GM04504 (cell line): ENCODE results near the gene MPRIP.
A peak's percentile ranks its signal among the peaks of the same experiment; 100 is the strongest.
"Not testable (repeated sequence)": the region's sequence is repeated elsewhere in the genome, so short reads cannot be mapped to it uniquely, and the experiment has no call there.

Source experiments
- DNase-seq: peaks from one replicate; pipeline ENCODE4 v3.0.0-alpha.2; 2012; ENCODE audit warnings: low read depth

The MPRIP gene

GRCh38 chr17:17184985-17185757 is 142.9 kb downstream of the MPRIP start:
- DNase-seq: not testable (repeated sequence)

DNA sequence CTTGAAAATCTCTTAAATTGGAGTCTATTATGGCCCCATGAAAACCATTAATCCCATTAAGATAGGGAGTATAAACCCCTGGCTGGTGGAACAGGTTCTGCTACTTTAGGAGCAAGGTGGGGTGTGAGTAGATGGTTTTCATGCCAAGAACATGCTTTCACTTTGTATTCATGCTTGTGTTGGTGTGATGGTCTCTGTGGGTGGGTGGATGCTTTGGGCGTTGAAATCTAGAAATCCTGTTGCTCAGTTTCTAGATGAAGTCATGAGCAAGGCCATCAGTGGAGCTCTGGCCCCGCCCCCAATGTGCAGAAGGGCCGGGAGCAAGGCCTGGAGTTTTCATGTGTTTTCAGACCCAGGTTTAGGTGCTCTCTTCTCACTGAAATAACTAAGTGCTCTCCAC is 143.8 kb downstream of the MPRIP start:
- DNase-seq: no peak

- no peak for DNase-seq
Observed at GRCh38 chr17:17186551-17187505, 144.6 kb downstream of the MPRIP start.

DNA sequence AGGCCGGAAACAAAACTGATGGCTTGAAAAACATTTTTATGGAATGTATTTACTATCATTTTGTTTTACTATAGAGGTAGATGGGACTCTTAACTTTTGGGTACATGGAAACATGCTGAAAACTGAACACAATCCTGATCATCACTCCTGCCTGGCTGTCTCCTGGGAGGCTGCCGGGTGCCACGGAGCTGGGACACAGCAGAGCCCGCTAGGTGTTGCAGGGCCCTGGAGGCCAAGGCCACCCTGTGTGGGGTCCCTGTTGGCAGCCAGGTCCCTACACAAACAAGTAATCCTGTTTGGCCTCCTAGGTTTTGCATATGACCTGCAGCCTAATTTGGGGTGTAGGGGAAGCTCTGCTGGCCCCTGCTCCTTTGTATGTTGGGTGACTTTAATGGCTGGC is 146.3 kb downstream of the MPRIP start:
- no peak for DNase-seq

DNA sequence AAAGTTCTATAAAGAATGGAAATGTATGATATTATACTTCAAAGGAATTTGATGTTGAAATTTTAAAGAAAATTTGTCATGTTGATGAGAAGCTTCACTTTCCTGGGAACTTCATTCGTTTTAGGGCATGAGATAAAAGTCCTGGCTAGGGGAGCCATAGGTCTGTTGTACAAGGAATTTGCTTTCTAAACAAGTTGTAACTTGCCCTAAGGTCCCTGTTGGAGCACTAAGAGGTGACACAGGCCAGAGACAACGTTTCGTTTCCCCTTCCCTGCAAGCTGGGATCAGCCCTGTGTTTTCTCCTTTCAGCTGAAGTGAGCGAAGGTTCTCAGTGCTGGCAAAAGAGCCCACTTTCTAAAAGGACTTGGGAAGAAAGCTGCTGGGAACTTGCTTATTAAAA is 147.3 kb downstream of the MPRIP start:
- DNase-seq: no peak

DNA sequence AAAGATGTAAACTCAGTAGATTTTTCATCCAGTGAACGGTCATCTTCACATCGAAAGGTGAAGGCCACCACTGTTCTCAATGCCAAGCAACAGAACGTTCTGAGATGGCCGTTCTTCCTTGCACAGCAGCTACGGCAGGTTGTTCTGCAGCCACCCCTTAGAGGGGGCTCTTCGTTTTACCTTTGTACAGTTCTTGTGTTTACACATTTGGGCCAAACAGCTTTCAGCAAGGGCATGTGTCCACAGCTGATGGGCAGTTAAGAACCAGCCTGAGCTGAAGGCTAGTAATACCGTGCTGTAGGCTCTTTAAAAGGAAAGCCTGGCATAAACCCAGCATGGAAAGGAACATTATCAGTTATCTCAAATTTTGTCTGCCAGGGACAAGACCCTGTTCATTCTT is 147.9 kb downstream of the MPRIP start:
- no peak for DNase-seq

DNA sequence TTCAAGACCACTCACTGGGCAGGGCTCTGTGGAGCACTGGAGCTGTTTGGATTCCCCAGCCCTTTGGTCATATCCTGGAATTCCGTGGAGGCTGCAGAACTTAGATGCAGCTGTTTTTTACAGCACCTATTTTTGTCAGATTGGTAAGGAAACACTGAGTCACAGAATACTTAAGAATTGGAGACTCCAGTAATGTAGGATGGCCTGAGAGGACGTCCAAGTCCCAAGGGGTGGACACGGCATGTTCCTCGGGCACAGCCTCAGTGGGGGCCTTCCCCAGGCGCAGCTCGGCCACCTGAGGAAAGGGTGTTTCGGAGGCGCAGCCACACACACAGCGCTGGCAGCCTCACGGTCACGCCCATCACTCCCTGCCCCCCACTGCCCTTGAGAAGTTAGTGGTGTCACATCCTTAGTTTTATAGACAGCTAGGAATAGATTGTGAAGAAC is 149.1 kb downstream of the MPRIP start:
- peak; percentile 62 for DNase-seq

- no peak for DNase-seq
Observed at GRCh38 chr17:17191961-17192381, 149.7 kb downstream of the MPRIP start.

- DNase-seq: not testable (repeated sequence)
Observed at GRCh38 chr17:17195466-17195865, 153.2 kb downstream of the MPRIP start.

- DNase-seq: no peak
Observed at GRCh38 chr17:17196776-17197175, 154.5 kb downstream of the MPRIP start.

- no peak for DNase-seq
Observed at GRCh38 chr17:17198281-17198680, 156.0 kb downstream of the MPRIP start.

DNA sequence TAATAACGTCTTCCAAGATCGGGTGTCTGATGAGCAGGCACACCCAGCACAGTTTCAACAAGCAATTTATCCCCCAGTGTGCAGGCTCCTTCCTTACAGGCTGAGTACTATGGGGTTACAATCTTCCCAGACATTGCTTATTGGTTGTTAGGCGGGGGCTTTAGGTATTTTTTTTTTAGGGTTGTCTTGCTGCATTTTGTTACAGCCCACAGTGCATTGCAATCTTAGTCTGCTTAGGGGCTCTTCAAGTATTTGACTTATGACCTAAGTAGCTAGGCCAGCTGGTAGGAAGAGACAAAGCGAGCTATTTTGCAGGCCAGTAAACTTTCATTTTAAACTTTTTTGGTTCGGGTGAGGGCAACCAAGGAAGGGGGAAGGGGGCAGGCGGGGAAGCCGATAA is 158.1 kb downstream of the MPRIP start:
- DNase-seq: no peak

- no peak for DNase-seq
Observed at GRCh38 chr17:17200831-17201230, 158.6 kb downstream of the MPRIP start.

DNA sequence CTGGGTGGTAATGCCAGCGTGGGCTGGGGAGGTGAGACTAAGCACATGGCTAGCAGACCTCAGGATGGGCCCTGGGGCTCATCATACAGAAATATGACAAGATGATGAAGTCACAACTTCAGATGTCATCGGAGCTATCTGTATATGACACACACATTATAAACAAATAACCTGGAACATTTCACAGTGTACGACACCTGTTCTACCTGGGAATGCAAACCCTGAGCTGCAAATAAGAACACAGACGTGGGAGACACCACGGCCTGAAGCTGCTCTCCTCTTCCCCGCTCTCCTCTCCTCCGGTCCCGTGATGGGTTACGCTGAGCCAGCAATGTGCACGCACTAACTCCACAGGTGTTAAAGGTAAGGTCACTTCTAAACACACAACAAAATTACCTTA is 159.0 kb downstream of the MPRIP start:
- DNase-seq: no peak

DNA sequence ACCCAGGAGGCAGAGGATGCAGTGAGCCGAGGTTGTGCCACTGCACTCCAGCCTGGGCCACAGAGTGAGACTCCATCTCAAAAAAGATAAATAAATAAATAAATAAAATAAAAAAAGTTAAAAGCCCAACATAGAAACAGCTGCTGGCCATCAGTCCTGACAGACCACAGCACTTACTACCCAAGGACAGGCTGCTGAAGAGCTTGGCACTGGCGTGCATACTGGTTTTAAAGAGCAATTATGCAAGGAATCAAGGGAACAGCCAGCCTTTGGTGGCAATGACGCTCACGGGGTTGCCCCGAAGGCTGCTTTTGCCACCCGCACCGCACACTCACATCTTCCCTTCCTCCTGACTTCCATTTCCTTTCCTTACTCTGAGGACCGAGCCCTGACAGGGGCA is 159.7 kb downstream of the MPRIP start:
- no peak for DNase-seq

DNA sequence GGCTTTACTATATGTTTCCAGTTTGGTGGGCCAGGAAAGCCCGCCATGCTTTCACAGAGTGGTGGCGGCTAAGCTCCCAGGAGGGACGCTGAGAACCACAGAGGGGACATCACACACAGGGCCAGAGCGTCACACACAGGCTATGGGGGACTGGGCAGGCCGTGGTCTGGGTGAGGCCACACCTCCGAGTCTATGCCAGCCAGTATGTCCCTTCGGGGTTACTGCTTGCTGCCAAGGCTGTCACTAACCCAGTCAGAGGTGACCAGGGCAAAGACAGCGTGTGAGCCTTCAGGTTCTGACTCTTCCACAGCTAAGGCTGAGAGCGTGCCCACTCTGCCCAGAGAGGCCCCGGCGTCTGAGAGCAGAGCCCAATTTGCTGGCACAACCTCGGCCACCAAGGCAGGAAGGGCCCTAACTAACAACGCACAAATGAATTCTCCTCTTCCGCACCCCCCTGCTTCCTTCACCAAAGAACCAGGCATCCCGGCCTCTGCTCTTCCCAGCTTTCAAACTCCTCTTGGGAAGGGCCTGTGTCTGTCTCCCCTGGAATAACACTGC is 161.0 kb downstream of the MPRIP start:
- DNase-seq: no peak

DNA sequence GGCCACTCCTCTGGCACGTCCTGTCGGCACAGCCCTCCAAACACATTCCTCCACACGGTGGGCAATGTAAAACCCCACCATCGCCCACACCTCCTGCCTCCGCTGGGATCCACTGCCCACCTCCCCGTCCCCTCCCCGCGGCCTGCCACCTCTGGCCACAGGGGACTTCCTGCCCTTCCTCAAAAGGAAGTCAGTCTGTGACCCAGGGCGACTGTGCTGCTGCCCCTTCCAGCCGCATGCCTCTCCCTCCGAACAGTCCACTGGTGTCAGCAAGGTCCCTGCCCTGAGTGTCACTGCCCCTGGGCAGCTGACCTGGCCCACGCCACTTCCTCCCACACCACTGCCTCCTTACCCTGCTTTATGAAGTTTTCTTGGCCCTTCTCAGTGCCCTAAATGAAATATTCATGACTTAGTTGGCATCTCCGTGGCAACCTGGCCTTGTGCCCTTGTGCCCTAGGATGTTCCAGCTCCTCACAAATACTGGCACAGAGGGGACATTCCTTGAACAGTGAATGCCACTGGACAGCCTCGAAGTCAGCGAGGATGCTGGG is 161.9 kb downstream of the MPRIP start:
- DNase-seq: no peak

DNA sequence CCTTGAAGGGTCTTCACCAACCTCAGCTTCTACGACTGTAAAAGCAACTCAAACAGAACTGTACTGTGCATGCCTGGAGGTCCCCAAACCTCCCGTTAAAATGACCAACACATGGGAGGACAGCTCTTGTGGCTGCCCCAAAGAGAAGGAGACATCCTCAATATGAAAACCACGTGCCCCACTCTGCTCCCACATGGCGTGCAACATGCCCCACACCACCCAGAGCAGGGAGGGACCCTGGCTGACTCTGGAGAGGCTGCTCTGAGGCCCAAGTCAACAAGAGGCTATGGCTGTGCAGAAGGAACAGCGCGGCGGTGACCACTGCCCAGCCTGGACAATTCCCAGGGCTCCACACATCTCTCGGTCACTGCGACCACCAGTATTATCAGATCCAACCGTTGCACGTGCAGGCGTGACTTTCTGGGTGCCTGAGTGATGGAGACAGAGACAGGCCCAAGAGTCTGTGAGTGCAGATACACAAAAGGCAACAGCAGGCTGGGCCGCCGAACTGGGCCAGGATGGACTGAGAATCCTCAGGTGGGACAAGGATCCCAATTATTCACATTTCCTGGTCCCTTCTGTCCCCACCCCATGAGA is 162.5 kb downstream of the MPRIP start:
- no peak for DNase-seq

GRCh38 chr17:17205368-17206123 is 163.3 kb downstream of the MPRIP start:
- peak; percentile 39 for DNase-seq

GRCh38 chr17:17206124-17206912 is 164.1 kb downstream of the MPRIP start, which contains the start of gene PLD6:
Gene PLD6, minus strand, starts transcription at chr17:17206333. Its CDS starts 47 bp downstream, at chr17:17206286.
- DNase-seq: peak; percentile 28
